ENCODE results near the gene PLCD1. TPM values are rescaled to one million over a fixed set of nuclear protein-coding genes. Genes with fewer than 3 reads are reported as not detected.

Gene PLCD1
- total and polyA plus RNA-seq, 2 donors (not counting 1 experiment from before 2014, with no cell fraction given), result 8.2 to 47.2 TPM

DNA sequence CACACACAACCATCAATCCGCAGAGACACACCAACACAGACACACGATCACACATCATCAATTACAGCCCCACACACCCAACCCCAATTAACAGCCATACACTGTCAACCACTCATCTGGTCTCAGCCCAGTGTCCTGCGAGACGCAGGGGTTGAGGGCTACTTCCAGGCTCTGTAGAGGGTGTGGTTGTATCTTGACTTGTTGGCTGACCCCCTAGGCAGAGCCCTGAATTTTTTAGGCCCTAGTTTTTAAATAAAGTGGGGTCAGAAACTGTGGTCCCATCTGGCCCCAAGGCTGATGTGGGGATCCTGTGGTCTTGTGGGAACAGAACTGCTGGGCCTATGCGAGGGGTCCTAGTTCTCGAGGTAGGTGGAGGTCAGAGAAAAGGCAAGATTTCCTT lies 29.6 kb downstream of the PLCD1 start:
- Histone ChIP-seq H3K9me3 (ENCODE audit: control insufficient read depth, insufficient read depth, low read depth, low read length) (no peaks in the 10 kb centered on the region), H3K4me3 (replicated peaks in 1 of 4; ENCODE audit: control extremely low read depth in 1 of 4, insufficient read depth in 1 of 4, low read depth in 3 of 4, low read length in 4 of 4) (no peak overlapping the region), H3K4me2 (ENCODE audit: extremely low read depth, insufficient read depth, low read length) (no peak overlapping the region), H3K79me2 (ENCODE audit: control insufficient read depth, insufficient read depth, low read length) (no peaks in the 10 kb centered on the region), H3K4me1 (ENCODE audit: control insufficient read depth, extremely low read depth, insufficient read depth, low read length) (peaks cover 7% of the 10 kb centered on the region), H3K27ac (ENCODE audit: insufficient read depth, low read length) (no peak overlapping the region), H3K9ac (ENCODE audit: insufficient read depth, low read length) (no peak overlapping the region), H4K20me1 (ENCODE audit: control insufficient read depth, extremely low read depth, insufficient read depth, low read length) (no peaks in the 10 kb centered on the region), H3K36me3 (ENCODE audit: control insufficient read depth, insufficient read depth, low read length) (peaks cover 3% of the 10 kb centered on the region), H2AFZ (ENCODE audit: low read length) (no peak overlapping the region), H3K27me3 (ENCODE audit: control insufficient read depth, insufficient read depth, low read length) (no peaks in the 10 kb centered on the region)
- TF ChIP-seq, protein P1, sequence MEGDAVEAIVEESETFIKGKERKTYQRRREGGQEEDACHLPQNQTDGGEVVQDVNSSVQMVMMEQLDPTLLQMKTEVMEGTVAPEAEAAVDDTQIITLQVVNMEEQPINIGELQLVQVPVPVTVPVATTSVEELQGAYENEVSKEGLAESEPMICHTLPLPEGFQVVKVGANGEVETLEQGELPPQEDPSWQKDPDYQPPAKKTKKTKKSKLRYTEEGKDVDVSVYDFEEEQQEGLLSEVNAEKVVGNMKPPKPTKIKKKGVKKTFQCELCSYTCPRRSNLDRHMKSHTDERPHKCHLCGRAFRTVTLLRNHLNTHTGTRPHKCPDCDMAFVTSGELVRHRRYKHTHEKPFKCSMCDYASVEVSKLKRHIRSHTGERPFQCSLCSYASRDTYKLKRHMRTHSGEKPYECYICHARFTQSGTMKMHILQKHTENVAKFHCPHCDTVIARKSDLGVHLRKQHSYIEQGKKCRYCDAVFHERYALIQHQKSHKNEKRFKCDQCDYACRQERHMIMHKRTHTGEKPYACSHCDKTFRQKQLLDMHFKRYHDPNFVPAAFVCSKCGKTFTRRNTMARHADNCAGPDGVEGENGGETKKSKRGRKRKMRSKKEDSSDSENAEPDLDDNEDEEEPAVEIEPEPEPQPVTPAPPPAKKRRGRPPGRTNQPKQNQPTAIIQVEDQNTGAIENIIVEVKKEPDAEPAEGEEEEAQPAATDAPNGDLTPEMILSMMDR (conservative IDR thresholded peaks at IDR 0.05 in 1 of 2, IDR thresholded peaks at IDR 0.05 in 1 of 2; ENCODE audit: low read depth in 1 of 2, low read length in 2 of 2), result no peak
- no peak for TF ChIP-seq EZH2 (IDR thresholded peaks at IDR 0.05; ENCODE audit: low read length, missing control alignments)
- DNase-seq (ENCODE audit: low read depth in 2 of 2), result no peak

GRCh38 chr3:37997791-37998370 lies 31.6 kb downstream of the PLCD1 start:
- peaks cover 9% of the 10 kb centered on the region for H3K4me1 ChIP-seq (ENCODE audit: control insufficient read depth, extremely low read depth, insufficient read depth, low read length)
- H3K27ac ChIP-seq (ENCODE audit: insufficient read depth, low read length), result no peak overlapping the region
- H3K9ac ChIP-seq (ENCODE audit: insufficient read depth, low read length), result no peak overlapping the region
- no peak overlapping the region for H3K4me3 ChIP-seq (replicated peaks in 1 of 4; ENCODE audit: control extremely low read depth in 1 of 4, insufficient read depth in 1 of 4, low read depth in 3 of 4, low read length in 4 of 4)
- peak overlapping the region; percentile 99 for H3K4me2 ChIP-seq (ENCODE audit: extremely low read depth, insufficient read depth, low read length)
- no peaks in the 10 kb centered on the region for H3K27me3 ChIP-seq (ENCODE audit: control insufficient read depth, insufficient read depth, low read length)
- no peaks in the 10 kb centered on the region for H3K9me3 ChIP-seq (ENCODE audit: control insufficient read depth, insufficient read depth, low read depth, low read length)
- TF ChIP-seq, protein P1 (conservative IDR thresholded peaks at IDR 0.05 in 1 of 2, IDR thresholded peaks at IDR 0.05 in 1 of 2; ENCODE audit: low read depth in 1 of 2, low read length in 2 of 2), result no peak
- TF ChIP-seq EZH2 (IDR thresholded peaks at IDR 0.05; ENCODE audit: low read length, missing control alignments), result no peak
- peaks cover 3% of the 10 kb centered on the region for H3K36me3 ChIP-seq (ENCODE audit: control insufficient read depth, insufficient read depth, low read length)
- no peaks in the 10 kb centered on the region for H4K20me1 ChIP-seq (ENCODE audit: control insufficient read depth, extremely low read depth, insufficient read depth, low read length)
- DNase-seq (ENCODE audit: low read depth in 2 of 2), result no peak
- no peak overlapping the region for H2AFZ ChIP-seq (ENCODE audit: low read length)
- no peaks in the 10 kb centered on the region for H3K79me2 ChIP-seq (ENCODE audit: control insufficient read depth, insufficient read depth, low read length)

- peaks cover 3% of the 10 kb centered on the region for H3K36me3 ChIP-seq (ENCODE audit: control insufficient read depth, insufficient read depth, low read length)
- H3K27me3 ChIP-seq (ENCODE audit: control insufficient read depth, insufficient read depth, low read length), result no peaks in the 10 kb centered on the region
- H3K4me2 ChIP-seq (ENCODE audit: extremely low read depth, insufficient read depth, low read length), result no peak overlapping the region
- DNase-seq (ENCODE audit: low read depth in 2 of 2), result no peak
- no peaks in the 10 kb centered on the region for H3K9me3 ChIP-seq (ENCODE audit: control insufficient read depth, insufficient read depth, low read depth, low read length)
- H3K27ac ChIP-seq (ENCODE audit: insufficient read depth, low read length), result no peak overlapping the region
- no peaks in the 10 kb centered on the region for H3K79me2 ChIP-seq (ENCODE audit: control insufficient read depth, insufficient read depth, low read length)
- H3K4me3 ChIP-seq (replicated peaks in 1 of 4; ENCODE audit: control extremely low read depth in 1 of 4, insufficient read depth in 1 of 4, low read depth in 3 of 4, low read length in 4 of 4), result no peak overlapping the region
- H2AFZ ChIP-seq (ENCODE audit: low read length), result no peak overlapping the region
- TF ChIP-seq, protein P1 (conservative IDR thresholded peaks at IDR 0.05 in 1 of 2, IDR thresholded peaks at IDR 0.05 in 1 of 2; ENCODE audit: low read depth in 1 of 2, low read length in 2 of 2), result no peak
- no peak for TF ChIP-seq EZH2 (IDR thresholded peaks at IDR 0.05; ENCODE audit: low read length, missing control alignments)
- H3K4me1 ChIP-seq (ENCODE audit: control insufficient read depth, extremely low read depth, insufficient read depth, low read length), result peaks cover 9% of the 10 kb centered on the region
- no peaks in the 10 kb centered on the region for H4K20me1 ChIP-seq (ENCODE audit: control insufficient read depth, extremely low read depth, insufficient read depth, low read length)
- no peak overlapping the region for H3K9ac ChIP-seq (ENCODE audit: insufficient read depth, low read length)
Observed at GRCh38 chr3:37997342-37997741, 32.1 kb downstream of the PLCD1 start.
